HG03460 (cell line): ENCODE data around the gene FAM83D.

Source experiments
- ATAC-seq: cut with Tn5 transposase; IDR thresholded peaks from one replicate; pipeline ENCODE4 v1.9.1; 2021; ENCODE audit not compliant: unreplicated experiment

FAM83D gene

DNA sequence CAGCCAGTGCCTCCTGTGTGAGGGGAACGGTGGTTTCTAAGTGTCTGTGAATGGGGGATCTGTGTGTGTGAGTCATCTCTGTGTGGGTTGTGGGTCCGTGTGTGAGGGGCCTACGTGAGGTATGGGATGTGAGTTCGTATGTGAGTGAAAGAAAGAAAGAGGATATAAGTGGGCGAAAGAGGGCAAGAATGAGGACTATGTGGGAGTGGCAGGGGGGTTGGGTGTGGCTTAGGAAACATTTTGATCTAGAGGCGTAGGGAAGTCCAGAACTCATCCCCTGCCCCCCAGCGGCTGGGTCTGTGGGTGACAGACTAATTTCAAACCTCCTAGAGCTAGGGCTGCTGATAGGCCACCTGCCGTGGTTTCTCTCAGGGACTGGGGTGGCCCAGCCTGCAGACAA, 71.4 kb downstream of the FAM83D start:
- ATAC-seq = peak; percentile 86

DNA sequence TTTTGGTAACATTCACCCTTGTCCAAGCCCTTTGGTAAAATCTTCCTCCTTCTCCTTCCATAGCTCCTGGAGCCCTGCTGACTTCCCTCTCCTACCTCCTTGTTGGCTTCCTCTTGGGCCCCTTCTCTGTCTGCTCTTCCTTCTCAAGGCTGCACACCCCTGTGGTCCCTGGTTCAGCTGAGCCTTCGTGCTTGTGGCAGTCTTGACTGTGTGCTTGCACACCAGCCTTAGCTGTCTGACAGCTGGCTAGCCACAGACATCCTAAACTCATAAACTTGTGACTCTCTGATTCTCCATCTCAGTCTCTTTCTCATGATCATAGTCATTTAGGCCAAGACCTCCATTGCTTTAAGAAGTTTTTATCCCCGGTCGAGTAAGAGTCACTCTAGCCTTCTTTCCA, 73.0 kb downstream of the FAM83D start:
- ATAC-seq = no peak

DNA sequence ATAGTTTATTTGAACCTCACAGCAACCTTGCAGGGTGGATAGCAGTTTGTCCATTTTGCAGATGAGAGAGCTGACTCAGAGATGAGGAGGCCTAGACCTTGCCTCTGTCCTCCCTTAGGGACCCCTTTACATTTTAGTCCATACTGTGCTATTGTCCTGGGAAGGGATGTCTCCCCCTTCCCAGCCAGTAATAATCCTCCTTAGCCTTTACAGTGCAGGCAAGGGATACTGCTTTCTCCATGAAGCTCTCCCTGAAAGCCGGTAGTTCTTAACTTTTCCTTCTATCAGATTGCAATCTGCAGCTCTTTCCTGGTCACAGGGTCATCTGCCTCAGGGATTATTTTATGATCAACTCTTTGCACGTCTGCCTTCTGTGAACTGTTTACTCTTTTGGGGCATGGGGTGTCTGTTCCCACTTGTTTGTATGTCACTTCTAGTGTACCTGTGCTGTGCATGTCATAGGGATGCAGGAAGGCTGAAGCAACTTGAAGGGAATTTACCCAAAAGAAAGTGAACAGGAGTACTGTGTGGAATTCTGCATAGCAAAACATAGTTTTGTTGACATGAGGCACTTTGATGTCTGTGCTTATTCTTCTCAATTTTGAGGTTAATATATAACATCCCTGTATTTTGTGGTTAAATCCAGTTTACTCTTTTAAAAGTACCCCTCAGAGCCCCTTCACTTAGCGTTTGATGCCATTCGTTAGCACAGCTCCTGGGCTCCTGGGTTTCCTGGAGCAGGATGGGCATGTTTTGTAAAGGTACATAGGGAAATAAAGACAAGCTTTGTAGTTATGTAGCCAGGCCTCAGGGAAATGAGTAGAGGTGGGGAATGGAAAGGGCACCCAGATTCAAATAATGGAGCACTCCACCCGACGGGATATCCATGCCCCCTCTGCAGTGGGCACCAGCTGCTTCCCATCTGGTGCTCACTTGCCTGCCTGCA, 74.0 kb downstream of the FAM83D start:
- no peak for ATAC-seq
